ENCODE results near the gene PITX1. TPM values are rescaled to one million over a fixed set of nuclear protein-coding genes. Genes with fewer than 3 reads are reported as not detected.

PITX1 gene
- total RNA-seq, 4 donors from 2014 or later: 0.97 to 1.2 TPM; not detected in 2

GRCh38 chr5:135038813-135039270 is 4.8 kb upstream of the PITX1 start:
- intact Hi-C loops (cut with DNase I; ENCODE audit: low total_unique reads): no loop called here
- no peak for DNase-seq
- TF ChIP-seq POLR2A (IDR thresholded peaks at IDR 0.05): no peak
- TF ChIP-seq, protein P1, sequence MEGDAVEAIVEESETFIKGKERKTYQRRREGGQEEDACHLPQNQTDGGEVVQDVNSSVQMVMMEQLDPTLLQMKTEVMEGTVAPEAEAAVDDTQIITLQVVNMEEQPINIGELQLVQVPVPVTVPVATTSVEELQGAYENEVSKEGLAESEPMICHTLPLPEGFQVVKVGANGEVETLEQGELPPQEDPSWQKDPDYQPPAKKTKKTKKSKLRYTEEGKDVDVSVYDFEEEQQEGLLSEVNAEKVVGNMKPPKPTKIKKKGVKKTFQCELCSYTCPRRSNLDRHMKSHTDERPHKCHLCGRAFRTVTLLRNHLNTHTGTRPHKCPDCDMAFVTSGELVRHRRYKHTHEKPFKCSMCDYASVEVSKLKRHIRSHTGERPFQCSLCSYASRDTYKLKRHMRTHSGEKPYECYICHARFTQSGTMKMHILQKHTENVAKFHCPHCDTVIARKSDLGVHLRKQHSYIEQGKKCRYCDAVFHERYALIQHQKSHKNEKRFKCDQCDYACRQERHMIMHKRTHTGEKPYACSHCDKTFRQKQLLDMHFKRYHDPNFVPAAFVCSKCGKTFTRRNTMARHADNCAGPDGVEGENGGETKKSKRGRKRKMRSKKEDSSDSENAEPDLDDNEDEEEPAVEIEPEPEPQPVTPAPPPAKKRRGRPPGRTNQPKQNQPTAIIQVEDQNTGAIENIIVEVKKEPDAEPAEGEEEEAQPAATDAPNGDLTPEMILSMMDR (IDR thresholded peaks at IDR 0.05): no peak
- H3K36me3 ChIP-seq: no peaks in the 10 kb centered on the region
- H3K4me3 ChIP-seq: no peak overlapping the region
- H3K27me3 ChIP-seq: peaks cover 28 to 47% of the 10 kb centered on the region in 2 donors
- peaks cover 0 to 20% of the 10 kb centered on the region in 2 donors for H3K4me1 ChIP-seq
- H3K9me3 ChIP-seq: no peaks in the 10 kb centered on the region
- H3K27ac ChIP-seq: no peak overlapping the region

GRCh38 chr5:135038205-135038812 is 4.3 kb upstream of the PITX1 start:
- no peak for DNase-seq
- Histone ChIP-seq H3K4me1 (peaks cover 0 to 25% of the 10 kb centered on the region in 2 donors), H3K36me3 (no peaks in the 10 kb centered on the region), H3K27me3 (peaks cover 28 to 49% of the 10 kb centered on the region in 2 donors), H3K9me3 (no peaks in the 10 kb centered on the region), H3K27ac (no peak overlapping the region), H3K4me3 (no peak overlapping the region)
- no peak for TF ChIP-seq POLR2A (IDR thresholded peaks at IDR 0.05)
- TF ChIP-seq, protein P1 (IDR thresholded peaks at IDR 0.05): no peak
- intact Hi-C loops (cut with DNase I; ENCODE audit: low total_unique reads): no loop called here

DNA sequence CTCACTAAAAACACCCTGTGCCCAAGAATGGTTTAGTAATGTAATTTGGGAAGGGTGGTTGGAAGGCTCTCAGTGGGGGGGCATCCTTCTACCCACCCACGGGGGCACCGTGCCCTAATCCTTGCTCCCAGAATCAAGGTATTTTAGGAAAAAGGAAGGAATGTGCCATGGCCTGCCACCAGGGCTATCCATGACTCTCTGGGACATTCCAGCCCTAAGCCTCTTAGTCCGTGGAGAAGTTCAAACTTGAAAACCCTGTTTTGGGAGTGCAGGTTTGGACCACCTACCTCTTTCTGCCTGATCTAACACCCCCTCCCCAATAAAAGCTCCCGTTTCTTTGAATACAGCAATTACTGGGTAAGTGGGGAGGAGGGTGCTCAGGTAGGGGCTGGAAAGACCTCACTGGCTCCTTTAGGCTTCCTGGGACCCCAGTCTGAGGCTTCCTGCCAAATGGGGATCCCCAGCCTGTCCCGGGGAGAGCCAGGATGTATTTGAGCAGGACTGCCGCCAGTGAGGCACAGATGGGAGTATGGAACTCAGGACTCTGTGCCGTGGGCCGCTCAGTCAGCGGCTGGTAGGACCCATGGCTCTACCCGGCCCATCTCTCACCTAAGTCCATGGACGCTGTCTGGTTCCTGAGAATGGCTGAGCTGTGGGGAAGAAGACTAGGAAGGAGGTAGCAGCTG is 3.6 kb upstream of the PITX1 start:
- Histone ChIP-seq H3K36me3 (no peaks in the 10 kb centered on the region), H3K4me1 (peaks cover 0 to 32% of the 10 kb centered on the region in 2 donors), H3K27me3 (peaks cover 28 to 55% of the 10 kb centered on the region in 2 donors), H3K27ac (no peak overlapping the region), H3K4me3 (no peak overlapping the region), H3K9me3 (no peaks in the 10 kb centered on the region)
- no peak for DNase-seq
- TF ChIP-seq, protein P1 (IDR thresholded peaks at IDR 0.05): no peak
- no peak for TF ChIP-seq POLR2A (IDR thresholded peaks at IDR 0.05)
- intact Hi-C loops (cut with DNase I; ENCODE audit: low total_unique reads): no loop called here

- Histone ChIP-seq H3K4me1 (peaks cover 0 to 33% of the 10 kb centered on the region in 2 donors), H3K4me3 (no peak overlapping the region), H3K27me3 (peaks cover 28 to 66% of the 10 kb centered on the region in 2 donors), H3K36me3 (no peaks in the 10 kb centered on the region), H3K9me3 (no peaks in the 10 kb centered on the region), H3K27ac (no peak overlapping the region)
- DNase-seq: no peak
- TF ChIP-seq, protein P1 (IDR thresholded peaks at IDR 0.05): no peak
- TF ChIP-seq POLR2A (IDR thresholded peaks at IDR 0.05): no peak
- intact Hi-C loops (cut with DNase I; ENCODE audit: low total_unique reads): no loop called here
These were observed 2.4 kb upstream of the PITX1 start for GRCh38 chr5:135036405-135036804.

GRCh38 chr5:135035678-135036030 is 1.6 kb upstream of the PITX1 start:
- no peak for TF ChIP-seq POLR2A (IDR thresholded peaks at IDR 0.05)
- H3K9me3 ChIP-seq: no peaks in the 10 kb centered on the region
- H3K27ac ChIP-seq: no peak overlapping the region
- H3K4me1 ChIP-seq: peaks cover 0 to 32% of the 10 kb centered on the region in 2 donors
- DNase-seq: no peak
- peaks cover 34 to 66% of the 10 kb centered on the region in 2 donors for H3K27me3 ChIP-seq
- H3K36me3 ChIP-seq: no peaks in the 10 kb centered on the region
- intact Hi-C loops (cut with DNase I; ENCODE audit: low total_unique reads): no loop called here
- no peak overlapping the region for H3K4me3 ChIP-seq
